UCSD-AML1 (cell line): ENCODE results near the gene SEC61A1.
A peak's percentile ranks its signal among the peaks of the same experiment; 100 is the strongest.

Source experiments
- DNase-seq: peaks from one replicate; lab custom pipeline; 2025; ENCODE audit not compliant: unreplicated experiment; lab: John Stamatoyannopoulos, UW

SEC61A1 gene

GRCh38 chr3:128051837-128052594, at the start of gene SEC61A1:
TSS of gene SEC61A1 (plus strand) at chr3:128052437. CDS start at chr3:128052553, 116 bp downstream.
- DNase-seq, result peak; percentile 97

- no peak for DNase-seq
Observed at GRCh38 chr3:128004661-128005060, 47.6 kb upstream of the SEC61A1 start.

GRCh38 chr3:128006061-128007032, 45.9 kb upstream of the SEC61A1 start:
- no peak for DNase-seq

- no peak for DNase-seq
Observed at GRCh38 chr3:128007033-128007424, 45.2 kb upstream of the SEC61A1 start.

- DNase-seq, result no peak
Observed at GRCh38 chr3:128009952-128010846, 42.0 kb upstream of the SEC61A1 start.

GRCh38 chr3:128011140-128011539, 41.1 kb upstream of the SEC61A1 start:
- DNase-seq, result peak; percentile 39

- no peak for DNase-seq
Observed at GRCh38 chr3:128012050-128012449, 40.2 kb upstream of the SEC61A1 start.

- no peak for DNase-seq
Observed at GRCh38 chr3:128014548-128014947, 37.7 kb upstream of the SEC61A1 start.

GRCh38 chr3:128016502-128016901, 35.7 kb upstream of the SEC61A1 start:
- no peak for DNase-seq

- no peak for DNase-seq
Observed at GRCh38 chr3:128021768-128022372, 30.4 kb upstream of the SEC61A1 start.

GRCh38 chr3:128033102-128033501, 19.1 kb upstream of the SEC61A1 start:
- no peak for DNase-seq

- DNase-seq, result no peak
Observed at GRCh38 chr3:128036119-128036518, 16.1 kb upstream of the SEC61A1 start.

GRCh38 chr3:128040041-128040440, 12.2 kb upstream of the SEC61A1 start:
- DNase-seq, result no peak

- no peak for DNase-seq
Observed at GRCh38 chr3:128040660-128041059, 11.6 kb upstream of the SEC61A1 start.

GRCh38 chr3:128041344-128041743, 10.9 kb upstream of the SEC61A1 start:
- DNase-seq, result no peak

- no peak for DNase-seq
Observed at GRCh38 chr3:128050597-128050996, 1.6 kb upstream of the SEC61A1 start.

- no peak for DNase-seq
Observed at GRCh38 chr3:128051459-128051836, 789 bp upstream of the SEC61A1 start.

- DNase-seq, result no peak
Observed at GRCh38 chr3:128052595-128053351, 536 bp downstream of the SEC61A1 start.

GRCh38 chr3:128053614-128054013, 1.4 kb downstream of the SEC61A1 start:
- DNase-seq, result no peak

- DNase-seq, result no peak
Observed at GRCh38 chr3:128054367-128054766, 2.1 kb downstream of the SEC61A1 start.
